Germinal center (tissue), 1 donor: Measurements from ENCODE around the gene NEURL3.

Experiments
- DNase-seq: peaks from one replicate; pipeline ENCODE4 v3.0.0; 2012; ENCODE audit warnings: mixed read lengths, low spot score

The NEURL3 gene

GRCh38 chr2:96539215-96539920, 34.2 kb upstream of the NEURL3 start:
- no peak for DNase-seq

- peak; percentile 37 for DNase-seq
Measured at GRCh38 chr2:96538487-96539214, 33.5 kb upstream of the NEURL3 start.

GRCh38 chr2:96537734-96538486, 32.8 kb upstream of the NEURL3 start:
- peak; percentile 41 for DNase-seq

- peak; percentile 60 for DNase-seq
Measured at GRCh38 chr2:96537066-96537733, 32.0 kb upstream of the NEURL3 start.

- peak; percentile 93 for DNase-seq
Measured at GRCh38 chr2:96536445-96537065, 31.4 kb upstream of the NEURL3 start, which contains the start of gene ARID5A. TSS of gene ARID5A (plus strand) at chr2:96536752. CDS start at chr2:96536827, 75 bp downstream.

- DNase-seq, result no peak
Measured at GRCh38 chr2:96535331-96535730, 30.2 kb upstream of the NEURL3 start.

GRCh38 chr2:96534701-96535181, 29.6 kb upstream of the NEURL3 start:
- DNase-seq, result no peak

GRCh38 chr2:96534141-96534540, 29.0 kb upstream of the NEURL3 start:
- no peak for DNase-seq

GRCh38 chr2:96533292-96534073, 28.3 kb upstream of the NEURL3 start:
- DNase-seq, result no peak

GRCh38 chr2:96532641-96533291, 27.6 kb upstream of the NEURL3 start:
- DNase-seq, result no peak

- peak; percentile 58 for DNase-seq
Measured at GRCh38 chr2:96531872-96532505, 26.8 kb upstream of the NEURL3 start.

- DNase-seq, result no peak
Measured at GRCh38 chr2:96531366-96531765, 26.2 kb upstream of the NEURL3 start.

- DNase-seq, result no peak
Measured at GRCh38 chr2:96530474-96531357, 25.6 kb upstream of the NEURL3 start.

GRCh38 chr2:96530144-96530430, 24.9 kb upstream of the NEURL3 start:
- DNase-seq, result no peak

GRCh38 chr2:96529376-96530143, 24.4 kb upstream of the NEURL3 start:
- no peak for DNase-seq

- DNase-seq, result no peak
Measured at GRCh38 chr2:96528700-96529375, 23.7 kb upstream of the NEURL3 start.

- no peak for DNase-seq
Measured at GRCh38 chr2:96528006-96528699, 23.0 kb upstream of the NEURL3 start.
